Caco-2 (cell line): ENCODE measurements around the gene ZBTB16. TPM values are rescaled to one million over a fixed set of nuclear protein-coding genes. Genes with fewer than 3 reads are reported as not detected.

Experiments
- BruUV-seq: library from RNA; stranded (reverse); fragments of 400-500 nt; replicated peaks from 2 replicates; lab custom pipeline; 2021; lab: Mats Ljungman, UMichigan
- CTCF ChIA-PET: fragments of 300-600 bp; sonication (Branson Sonifier 250); formaldehyde crosslinking; loops from one replicate; lab custom pipeline; 2022; ENCODE audit warnings: antibody characterized with exemption; lab: Charles Lee
- POLR2A ChIA-PET: fragments of 300-600 bp; sonication (Branson Sonifier 250); formaldehyde crosslinking; loops from one replicate; lab custom pipeline; 2022; ENCODE audit warnings: antibody characterized with exemption; lab: Charles Lee
- DNase-seq, 2 experiments: peaks; one replicate each; pipeline versions ENCODE4 v3.0.0 to v3.0.0-alpha.2; 2020 to 2022
- H3K27me3 ChIP-seq: replicated peaks from 2 replicates; pipeline ENCODE4 v1.6.0; 2011; ENCODE audit warnings: low read length; ENCODE audit not compliant: control insufficient read depth, insufficient read depth
- H3K36me3 ChIP-seq: 2 replicates; pipeline ENCODE4 v1.5.1; 2011; ENCODE audit warnings: low read length; ENCODE audit not compliant: control insufficient read depth, insufficient read depth
- H3K4me1 ChIP-seq: fragments of 250-450 bp; sonication (Bioruptor Pico); 2 replicates; pipeline ENCODE4 v1.5.1; 2020; ENCODE audit warnings: mild to moderate bottlenecking
- H3K4me3 ChIP-seq: 2 replicates; pipeline ENCODE4 v1.5.1; 2011; ENCODE audit warnings: low read depth, mild to moderate bottlenecking, control low read depth, low read length
- H3K9me3 ChIP-seq: fragments of 250-450 bp; sonication (Bioruptor Pico); 2 replicates; pipeline ENCODE4 v1.5.1; 2020; ENCODE audit warnings: mild to moderate bottlenecking, moderate library complexity
- H3K27ac Mint-ChIP-seq: one replicate; pipeline ENCODE4 v1.8.0; 2022; ENCODE audit warnings: mixed read lengths; ENCODE audit not compliant: unreplicated experiment
- H3K27me3 Mint-ChIP-seq: one replicate; pipeline ENCODE4 v1.8.0; 2022; ENCODE audit warnings: mixed read lengths; ENCODE audit not compliant: insufficient read depth, unreplicated experiment
- H3K36me3 Mint-ChIP-seq: one replicate; pipeline ENCODE4 v1.8.0; 2022; ENCODE audit warnings: mild to moderate bottlenecking, mixed read lengths; ENCODE audit not compliant: insufficient read depth, unreplicated experiment
- H3K4me1 Mint-ChIP-seq: one replicate; pipeline ENCODE4 v1.8.0; 2022; ENCODE audit warnings: low read depth, mixed read lengths; ENCODE audit not compliant: unreplicated experiment
- H3K4me3 Mint-ChIP-seq: one replicate; pipeline ENCODE4 v1.8.0; 2022; ENCODE audit warnings: mild to moderate bottlenecking, moderate library complexity, mixed read lengths; ENCODE audit not compliant: unreplicated experiment
- H3K9me3 Mint-ChIP-seq: one replicate; pipeline ENCODE4 v1.8.0; 2022; ENCODE audit warnings: mixed read lengths; ENCODE audit not compliant: unreplicated experiment
- CTCF ChIP-seq, 2 experiments: fragments of 200-600 bp in 1 of 2; IDR thresholded peaks; 1 replicate in 1 of 2; 2 replicates in 1 of 2; pipeline versions ENCODE4 v1.5.1 to v1.8.0; 2011 to 2022; ENCODE audit warnings: antibody characterized with exemption in 1 of 2, control low read depth in 1 of 2, inconsistent platforms in 1 of 2, low read depth in 1 of 2, low read length in 1 of 2, mild to moderate bottlenecking in 1 of 2, moderate library complexity in 1 of 2; ENCODE audit not compliant: insufficient read depth in 1 of 2, severe bottlenecking in 1 of 2, unreplicated experiment in 1 of 2
- intact Hi-C: fragments of 100-400 bp; cut with micrococcal nuclease; formaldehyde crosslinking; loops from one replicate; pipeline ENCODE4 v1.10.0; 2022; ENCODE audit not compliant: unreplicated experiment
- total RNA-seq: library from RNA; stranded (reverse); gene quantifications from 2 replicates; pipeline ENCODE4 v1.2.3, GENCODE V29; 2022

ZBTB16 gene
- total RNA-seq, 1 experiment from 2014 or later, result 12.7 TPM

DNA sequence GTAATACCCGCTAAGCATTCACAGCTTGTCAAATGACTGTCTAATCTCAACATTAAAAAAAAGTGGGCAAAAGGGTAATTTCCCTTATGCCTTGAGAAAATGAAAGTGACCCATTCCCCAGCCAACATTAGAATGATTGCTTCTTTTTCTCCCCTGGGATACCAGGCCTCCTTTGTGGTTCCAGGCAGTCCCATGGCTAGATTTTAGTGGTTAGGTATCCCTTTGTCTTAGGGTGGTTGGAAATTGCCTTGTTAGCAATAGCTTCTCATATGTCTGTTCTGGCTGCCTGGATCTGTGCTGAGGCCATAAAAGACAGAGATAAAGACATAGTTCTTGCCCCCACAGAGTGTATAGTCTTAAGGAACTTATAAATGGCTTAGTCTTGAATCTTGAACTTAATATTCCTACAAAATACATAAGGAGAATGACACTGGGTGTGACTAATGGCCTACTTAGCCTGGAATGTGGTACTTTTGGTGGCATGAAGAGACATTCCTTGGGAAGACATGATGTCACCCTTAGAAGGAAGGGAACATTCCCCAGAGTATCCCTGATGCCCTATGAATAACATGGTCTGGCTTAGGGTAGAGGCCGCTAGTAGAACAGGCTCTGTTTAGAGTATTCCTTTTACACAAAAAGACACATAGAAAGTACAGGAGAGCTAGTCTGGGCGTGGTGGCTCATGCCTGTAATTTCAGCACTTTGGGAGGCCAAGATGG is 90.3 kb downstream of the ZBTB16 start:
- Histone ChIP-seq H3K9me3 (no peaks in the 10 kb centered on the region), H3K4me3 (no peak overlapping the region), H3K4me1 (peaks cover 12% of the 10 kb centered on the region), H3K27me3 (no peaks in the 10 kb centered on the region), H3K36me3 (no peaks in the 10 kb centered on the region)
- intact Hi-C loops, result no loop called here
- H3K27ac Mint-ChIP-seq, result no peak overlapping the region
- no peak for DNase-seq
- no peak overlapping the region for H3K4me3 Mint-ChIP-seq
- no TSS peak for BruUV-seq
- ChIA-PET CTCF (interaction anchor here (1.0 kb wide), 1 partner anchor 72 kb away, joined by 12 read pairs; no protein-coding TSS in a partner anchor), POLR2A (no interaction called here)
- no peaks in the 10 kb centered on the region for H3K36me3 Mint-ChIP-seq
- no peaks in the 10 kb centered on the region for H3K9me3 Mint-ChIP-seq
- TF ChIP-seq CTCF (IDR thresholded peaks at IDR 0.05; ENCODE audit: insufficient read depth in 1 of 2, low read depth in 1 of 2, low read length in 1 of 2, severe bottlenecking in 1 of 2, unreplicated experiment in 1 of 2), result no peak
- peaks cover 7% of the 10 kb centered on the region for H3K4me1 Mint-ChIP-seq
- H3K27me3 Mint-ChIP-seq, result no peaks in the 10 kb centered on the region

- no peaks in the 10 kb centered on the region for H3K9me3 Mint-ChIP-seq
- H3K27ac Mint-ChIP-seq, result no peak overlapping the region
- TF ChIP-seq CTCF (IDR thresholded peaks at IDR 0.05; ENCODE audit: insufficient read depth in 1 of 2, low read depth in 1 of 2, low read length in 1 of 2, severe bottlenecking in 1 of 2, unreplicated experiment in 1 of 2), result no peak
- ChIA-PET POLR2A (no interaction called here), CTCF (interaction anchor here (1.0 kb wide), 1 partner anchor 72 kb away, joined by 12 read pairs; no protein-coding TSS in a partner anchor)
- DNase-seq, result no peak
- no peaks in the 10 kb centered on the region for H3K9me3 ChIP-seq
- peaks cover 12% of the 10 kb centered on the region for H3K4me1 ChIP-seq
- no peaks in the 10 kb centered on the region for H3K36me3 Mint-ChIP-seq
- H3K4me1 Mint-ChIP-seq, result peaks cover 7% of the 10 kb centered on the region
- no TSS peak for BruUV-seq
- intact Hi-C loops, result no loop called here
- H3K4me3 Mint-ChIP-seq, result no peak overlapping the region
- H3K27me3 Mint-ChIP-seq, result no peaks in the 10 kb centered on the region
- no peaks in the 10 kb centered on the region for H3K27me3 ChIP-seq
- no peak overlapping the region for H3K4me3 ChIP-seq
- no peaks in the 10 kb centered on the region for H3K36me3 ChIP-seq
These were observed 91.2 kb downstream of the ZBTB16 start for GRCh38 chr11:114150671-114151070.

DNA sequence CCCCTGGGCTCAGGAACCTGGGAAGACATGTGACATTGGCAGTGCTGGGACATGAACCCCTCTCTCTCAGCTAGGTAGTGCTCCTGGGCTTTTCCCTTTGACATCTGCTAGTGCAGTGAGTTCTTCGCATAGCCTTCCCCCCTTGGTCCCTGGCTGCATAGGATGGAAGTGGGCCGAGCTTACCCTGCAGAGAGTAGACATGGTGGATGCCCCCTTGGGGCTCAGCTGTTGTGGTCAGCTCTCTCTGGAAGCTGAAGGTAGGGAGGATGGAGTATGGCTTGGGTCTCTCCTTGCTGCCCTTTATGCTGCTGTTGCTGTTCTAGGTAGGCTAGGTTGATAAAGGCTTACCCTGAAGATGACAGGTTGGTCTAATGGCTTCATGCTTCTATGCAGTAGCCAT is 92.1 kb downstream of the ZBTB16 start:
- H3K27me3 Mint-ChIP-seq, result no peaks in the 10 kb centered on the region
- peaks cover 7% of the 10 kb centered on the region for H3K4me1 Mint-ChIP-seq
- H3K27ac Mint-ChIP-seq, result no peak overlapping the region
- H3K4me3 Mint-ChIP-seq, result no peak overlapping the region
- no TSS peak for BruUV-seq
- Histone ChIP-seq H3K4me3 (no peak overlapping the region), H3K27me3 (no peaks in the 10 kb centered on the region), H3K4me1 (peaks cover 12% of the 10 kb centered on the region), H3K36me3 (no peaks in the 10 kb centered on the region), H3K9me3 (no peaks in the 10 kb centered on the region)
- POLR2A ChIA-PET, result no interaction called here
- CTCF ChIA-PET, result no interaction called here
- intact Hi-C loops, result no loop called here
- no peaks in the 10 kb centered on the region for H3K9me3 Mint-ChIP-seq
- no peak for DNase-seq
- H3K36me3 Mint-ChIP-seq, result no peaks in the 10 kb centered on the region
- no peak for TF ChIP-seq CTCF (IDR thresholded peaks at IDR 0.05; ENCODE audit: insufficient read depth in 1 of 2, low read depth in 1 of 2, low read length in 1 of 2, severe bottlenecking in 1 of 2, unreplicated experiment in 1 of 2)
